COLO668 (cell line): ENCODE data around the gene GULP1.
"Not testable (repeated sequence)": the region's sequence is repeated elsewhere in the genome, so short reads cannot be mapped to it uniquely, and the experiment has no call there.

ENCODE experiments used
- DNase-seq: peaks from one replicate; lab custom pipeline; 2025; ENCODE audit not compliant: unreplicated experiment; lab: John Stamatoyannopoulos, UW

The GULP1 gene

GRCh38 chr2:188523919-188524318 lies 232.2 kb downstream of the GULP1 start:
- no peak for DNase-seq

GRCh38 chr2:188524519-188525113 lies 232.9 kb downstream of the GULP1 start:
- DNase-seq = peak; percentile 24

- DNase-seq = no peak
Observed at GRCh38 chr2:188526701-188527100, 235.0 kb downstream of the GULP1 start.

GRCh38 chr2:188527141-188527540 lies 235.5 kb downstream of the GULP1 start:
- DNase-seq = no peak

- no peak for DNase-seq
Observed at GRCh38 chr2:188527581-188527993, 235.9 kb downstream of the GULP1 start.

GRCh38 chr2:188529710-188530109 lies 238.0 kb downstream of the GULP1 start:
- DNase-seq = no peak

GRCh38 chr2:188534875-188535274 lies 243.2 kb downstream of the GULP1 start:
- DNase-seq = no peak

- no peak for DNase-seq
Observed at GRCh38 chr2:188551671-188552070, 260.0 kb downstream of the GULP1 start.

GRCh38 chr2:188557081-188557480 lies 265.4 kb downstream of the GULP1 start:
- DNase-seq = no peak

- DNase-seq = not testable (repeated sequence)
Observed at GRCh38 chr2:188559455-188559854, 267.8 kb downstream of the GULP1 start.

- no peak for DNase-seq
Observed at GRCh38 chr2:188561473-188561979, 269.9 kb downstream of the GULP1 start.

- no peak for DNase-seq
Observed at GRCh38 chr2:188569431-188570165, 277.9 kb downstream of the GULP1 start.

GRCh38 chr2:188570370-188570769 lies 278.7 kb downstream of the GULP1 start:
- DNase-seq = no peak

GRCh38 chr2:188571543-188572303 lies 280.0 kb downstream of the GULP1 start:
- no peak for DNase-seq

GRCh38 chr2:188572592-188572991 lies 280.9 kb downstream of the GULP1 start:
- DNase-seq = no peak

- DNase-seq = no peak
Observed at GRCh38 chr2:188573453-188573852, 281.8 kb downstream of the GULP1 start.

- no peak for DNase-seq
Observed at GRCh38 chr2:188576006-188576405, 284.3 kb downstream of the GULP1 start.

- no peak for DNase-seq
Observed at GRCh38 chr2:188576651-188577050, 285.0 kb downstream of the GULP1 start.

GRCh38 chr2:188577231-188577630 lies 285.6 kb downstream of the GULP1 start:
- DNase-seq = no peak

GRCh38 chr2:188580738-188581137 lies 289.1 kb downstream of the GULP1 start:
- DNase-seq = no peak

- DNase-seq = no peak
Observed at GRCh38 chr2:188582211-188582610, 290.5 kb downstream of the GULP1 start.

- no peak for DNase-seq
Observed at GRCh38 chr2:188588235-188588634, 296.6 kb downstream of the GULP1 start.
